Measurements from ENCODE around the gene TEX38. TPM values are rescaled to one million over a fixed set of nuclear protein-coding genes. Genes with fewer than 3 reads are reported as not detected.

TEX38 gene
- total RNA-seq, 1 donor from 2014 or later = not detected

DNA sequence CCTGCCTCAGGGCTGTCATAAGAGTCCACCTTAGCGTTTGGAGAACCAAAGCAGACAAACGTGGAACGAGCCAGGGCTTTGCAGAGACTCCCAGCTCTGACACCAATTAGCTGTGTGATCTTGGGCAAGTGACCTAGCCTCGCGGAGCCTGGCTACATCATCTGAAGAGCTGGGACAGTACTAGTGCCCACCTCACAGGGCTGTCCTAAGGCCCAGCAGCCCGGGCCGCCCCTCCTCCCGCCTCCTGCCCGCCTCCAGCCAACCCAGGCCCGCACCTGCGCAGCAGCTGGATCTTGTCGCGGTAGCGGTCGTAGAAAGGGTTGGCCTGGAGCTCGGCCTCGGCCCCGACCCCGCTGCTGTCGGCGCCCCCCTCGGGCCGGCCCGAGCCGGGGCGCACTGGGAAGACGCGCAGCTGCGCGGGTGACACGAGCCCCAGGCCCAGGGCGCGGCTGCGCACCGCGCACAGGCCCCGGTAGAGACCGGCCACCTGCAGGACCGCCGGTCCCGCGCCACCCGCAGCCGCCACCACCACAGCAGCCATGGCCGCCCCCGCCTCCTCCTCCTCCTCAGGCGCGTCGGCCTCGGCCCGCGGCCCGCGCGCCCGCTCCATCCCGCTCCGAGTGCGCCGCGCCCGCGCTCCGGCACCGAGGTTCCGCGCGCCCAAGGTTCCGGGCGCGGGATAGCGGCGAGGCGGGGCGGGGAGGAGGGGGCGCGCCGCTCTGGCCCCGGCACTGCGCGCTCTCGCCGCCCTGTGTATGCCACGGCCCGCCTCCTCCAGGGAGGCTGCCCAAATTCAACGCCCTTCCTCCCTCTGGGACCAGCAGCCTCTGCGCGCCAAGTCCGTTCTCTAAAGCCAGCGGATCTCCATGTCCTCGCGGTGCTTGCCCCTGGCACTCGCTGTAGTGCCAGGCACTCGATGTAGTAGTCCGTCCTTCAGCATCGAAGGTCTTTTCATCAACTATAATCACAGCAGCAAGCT lies 3.6 kb upstream of the TEX38 start, which contains the start of gene ATPAF1:
ATPAF1 (minus strand) TSS at position 583 of the 979 bp plus-strand sequence; CDS start at position 541, 42 bp downstream.
- peaks cover 16 to 33% (median 18%) of the 10 kb centered on the region in 3 donors for H3K4me1 ChIP-seq (ENCODE audit: control insufficient read depth in 3 of 3, insufficient read depth in 3 of 3, low read length in 3 of 3)
- H3K4me3 ChIP-seq (ENCODE audit: low read length in 3 of 3) = peak within 1 kb of the TSS; percentile 95 to 98 (median 96)
- no peaks in the 10 kb centered on the region for H3K9me3 ChIP-seq (ENCODE audit: control insufficient read depth in 3 of 3, low read length in 3 of 3)

GRCh38 chr1:46670134-46670533 lies 1.5 kb upstream of the TEX38 start:
- Histone ChIP-seq H3K36me3 (ENCODE audit: control insufficient read depth in 3 of 3, insufficient read depth in 3 of 3, low read length in 3 of 3) (peaks cover 6 to 15% (median 10%) of the 10 kb centered on the region in 3 donors), H3K9me3 (ENCODE audit: control insufficient read depth in 3 of 3, low read length in 3 of 3) (no peaks in the 10 kb centered on the region), H3K9ac (ENCODE audit: low read depth in 1 of 3, low read length in 3 of 3) (no peak overlapping the region), H3K27me3 (ENCODE audit: control insufficient read depth in 3 of 3, insufficient read depth in 3 of 3, low read length in 3 of 3) (no peaks in the 10 kb centered on the region), H3K27ac (ENCODE audit: low read depth, low read length) (no peak overlapping the region), H3K4me1 (ENCODE audit: control insufficient read depth in 3 of 3, insufficient read depth in 3 of 3, low read length in 3 of 3) (peaks cover 16 to 29% (median 18%) of the 10 kb centered on the region in 3 donors), H3K4me3 (ENCODE audit: low read length in 3 of 3) (no peak overlapping the region)

More for the DNA sequence above, 3.6 kb upstream of the TEX38 start, which contains the start of gene ATPAF1:
- Histone ChIP-seq H3K27me3 (ENCODE audit: control insufficient read depth in 3 of 3, insufficient read depth in 3 of 3, low read length in 3 of 3) (no peaks in the 10 kb centered on the region), H3K27ac (ENCODE audit: low read depth, low read length) (peak within 1 kb of the TSS; percentile 77), H3K9ac (ENCODE audit: low read depth in 1 of 3, low read length in 3 of 3) (peak within 1 kb of the TSS; percentile 93 to 95 (median 93)), H3K36me3 (ENCODE audit: control insufficient read depth in 3 of 3, insufficient read depth in 3 of 3, low read length in 3 of 3) (peaks cover 16 to 18% (median 17%) of the 10 kb centered on the region in 3 donors)

- Histone ChIP-seq H3K27ac (ENCODE audit: low read depth, low read length) (no peak overlapping the region), H3K4me3 (ENCODE audit: low read length in 3 of 3) (no peak overlapping the region), H3K36me3 (ENCODE audit: control insufficient read depth in 3 of 3, insufficient read depth in 3 of 3, low read length in 3 of 3) (peaks cover 7 to 28% (median 26%) of the 10 kb centered on the region in 3 donors), H3K9ac (ENCODE audit: low read depth in 1 of 3, low read length in 3 of 3) (no peak overlapping the region), H3K27me3 (ENCODE audit: control insufficient read depth in 3 of 3, insufficient read depth in 3 of 3, low read length in 3 of 3) (no peaks in the 10 kb centered on the region), H3K9me3 (ENCODE audit: control insufficient read depth in 3 of 3, low read length in 3 of 3) (no peaks in the 10 kb centered on the region), H3K4me1 (ENCODE audit: control insufficient read depth in 3 of 3, insufficient read depth in 3 of 3, low read length in 3 of 3) (peaks cover 0 to 8% (median under 1%) of the 10 kb centered on the region in 3 donors)
Measured at GRCh38 chr1:46672696-46673095, 1.0 kb downstream of the TEX38 start.

DNA sequence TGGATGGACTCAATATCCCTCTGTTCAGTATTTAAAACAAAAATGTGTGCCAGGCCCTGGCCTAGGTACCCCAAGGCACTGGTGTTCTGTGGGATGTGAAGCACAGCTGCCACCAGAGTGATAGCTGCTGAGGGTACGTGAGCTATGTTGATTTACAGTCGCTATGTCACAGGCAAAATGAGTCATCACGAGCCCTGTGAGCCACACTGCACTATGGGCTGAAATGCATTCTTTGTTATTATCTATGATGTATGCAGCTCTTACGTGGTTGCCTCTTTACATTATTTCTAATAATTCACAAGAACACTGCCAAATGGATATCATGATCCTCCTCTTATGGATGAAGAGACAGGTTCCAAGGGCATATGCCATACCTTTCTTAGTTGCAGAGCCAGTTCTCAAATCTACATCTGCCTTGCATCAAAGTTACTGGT lies 2.1 kb downstream of the TEX38 start:
- H3K36me3 ChIP-seq (ENCODE audit: control insufficient read depth in 3 of 3, insufficient read depth in 3 of 3, low read length in 3 of 3) = peaks cover 10 to 33% (median 32%) of the 10 kb centered on the region in 3 donors
- no peaks in the 10 kb centered on the region for H3K27me3 ChIP-seq (ENCODE audit: control insufficient read depth in 3 of 3, insufficient read depth in 3 of 3, low read length in 3 of 3)
- peaks cover 0 to 2% (median 0%) of the 10 kb centered on the region in 3 donors for H3K4me1 ChIP-seq (ENCODE audit: control insufficient read depth in 3 of 3, insufficient read depth in 3 of 3, low read length in 3 of 3)
- no peaks in the 10 kb centered on the region for H3K9me3 ChIP-seq (ENCODE audit: control insufficient read depth in 3 of 3, low read length in 3 of 3)
- H3K9ac ChIP-seq (ENCODE audit: low read depth in 1 of 3, low read length in 3 of 3) = no peak overlapping the region
- H3K4me3 ChIP-seq (ENCODE audit: low read length in 3 of 3) = no peak overlapping the region
- no peak overlapping the region for H3K27ac ChIP-seq (ENCODE audit: low read depth, low read length)

GRCh38 chr1:46675549-46676314 lies 4.1 kb downstream of the TEX38 start:
- Histone ChIP-seq H3K27ac (ENCODE audit: low read depth, low read length) (no peak overlapping the region), H3K27me3 (ENCODE audit: control insufficient read depth in 3 of 3, insufficient read depth in 3 of 3, low read length in 3 of 3) (no peaks in the 10 kb centered on the region), H3K4me1 (ENCODE audit: control insufficient read depth in 3 of 3, insufficient read depth in 3 of 3, low read length in 3 of 3) (no peaks in the 10 kb centered on the region), H3K9me3 (ENCODE audit: control insufficient read depth in 3 of 3, low read length in 3 of 3) (no peaks in the 10 kb centered on the region), H3K36me3 (ENCODE audit: control insufficient read depth in 3 of 3, insufficient read depth in 3 of 3, low read length in 3 of 3) (peaks cover 20 to 47% (median 41%) of the 10 kb centered on the region in 3 donors), H3K4me3 (ENCODE audit: low read length in 3 of 3) (no peak overlapping the region), H3K9ac (ENCODE audit: low read depth in 1 of 3, low read length in 3 of 3) (no peak overlapping the region)

GRCh38 chr1:46676531-46676930 lies 4.9 kb downstream of the TEX38 start:
- no peak overlapping the region for H3K27ac ChIP-seq (ENCODE audit: low read depth, low read length)
- no peak overlapping the region for H3K9ac ChIP-seq (ENCODE audit: low read depth in 1 of 3, low read length in 3 of 3)
- H3K9me3 ChIP-seq (ENCODE audit: control insufficient read depth in 3 of 3, low read length in 3 of 3) = no peaks in the 10 kb centered on the region
- no peaks in the 10 kb centered on the region for H3K27me3 ChIP-seq (ENCODE audit: control insufficient read depth in 3 of 3, insufficient read depth in 3 of 3, low read length in 3 of 3)
- no peaks in the 10 kb centered on the region for H3K4me1 ChIP-seq (ENCODE audit: control insufficient read depth in 3 of 3, insufficient read depth in 3 of 3, low read length in 3 of 3)
- H3K4me3 ChIP-seq (ENCODE audit: low read length in 3 of 3) = no peak overlapping the region
- peaks cover 22 to 51% (median 41%) of the 10 kb centered on the region in 3 donors for H3K36me3 ChIP-seq (ENCODE audit: control insufficient read depth in 3 of 3, insufficient read depth in 3 of 3, low read length in 3 of 3)

- H3K36me3 ChIP-seq (ENCODE audit: control insufficient read depth in 3 of 3, insufficient read depth in 3 of 3, low read length in 3 of 3) = peaks cover 25 to 57% (median 46%) of the 10 kb centered on the region in 3 donors
- no peaks in the 10 kb centered on the region for H3K4me1 ChIP-seq (ENCODE audit: control insufficient read depth in 3 of 3, insufficient read depth in 3 of 3, low read length in 3 of 3)
- H3K9me3 ChIP-seq (ENCODE audit: control insufficient read depth in 3 of 3, low read length in 3 of 3) = no peaks in the 10 kb centered on the region
- no peak overlapping the region for H3K9ac ChIP-seq (ENCODE audit: low read depth in 1 of 3, low read length in 3 of 3)
- no peak overlapping the region for H3K4me3 ChIP-seq (ENCODE audit: low read length in 3 of 3)
- no peak overlapping the region for H3K27ac ChIP-seq (ENCODE audit: low read depth, low read length)
- H3K27me3 ChIP-seq (ENCODE audit: control insufficient read depth in 3 of 3, insufficient read depth in 3 of 3, low read length in 3 of 3) = no peaks in the 10 kb centered on the region
Measured at GRCh38 chr1:46677339-46677738, 5.7 kb downstream of the TEX38 start.

- Histone ChIP-seq H3K4me1 (ENCODE audit: control insufficient read depth in 3 of 3, insufficient read depth in 3 of 3, low read length in 3 of 3) (no peaks in the 10 kb centered on the region), H3K27me3 (ENCODE audit: control insufficient read depth in 3 of 3, insufficient read depth in 3 of 3, low read length in 3 of 3) (no peaks in the 10 kb centered on the region), H3K27ac (ENCODE audit: low read depth, low read length) (no peak overlapping the region), H3K9me3 (ENCODE audit: control insufficient read depth in 3 of 3, low read length in 3 of 3) (no peaks in the 10 kb centered on the region), H3K9ac (ENCODE audit: low read depth in 1 of 3, low read length in 3 of 3) (no peak overlapping the region), H3K4me3 (ENCODE audit: low read length in 3 of 3) (no peak overlapping the region), H3K36me3 (ENCODE audit: control insufficient read depth in 3 of 3, insufficient read depth in 3 of 3, low read length in 3 of 3) (peaks cover 45 to 70% (median 64%) of the 10 kb centered on the region in 3 donors)
Measured at GRCh38 chr1:46679789-46680573, 8.3 kb downstream of the TEX38 start.

- H3K27ac ChIP-seq (ENCODE audit: low read depth, low read length) = no peak overlapping the region
- peaks cover 43 to 71% (median 63%) of the 10 kb centered on the region in 3 donors for H3K36me3 ChIP-seq (ENCODE audit: control insufficient read depth in 3 of 3, insufficient read depth in 3 of 3, low read length in 3 of 3)
- H3K9me3 ChIP-seq (ENCODE audit: control insufficient read depth in 3 of 3, low read length in 3 of 3) = no peaks in the 10 kb centered on the region
- H3K4me1 ChIP-seq (ENCODE audit: control insufficient read depth in 3 of 3, insufficient read depth in 3 of 3, low read length in 3 of 3) = no peaks in the 10 kb centered on the region
- no peak overlapping the region for H3K4me3 ChIP-seq (ENCODE audit: low read length in 3 of 3)
- H3K9ac ChIP-seq (ENCODE audit: low read depth in 1 of 3, low read length in 3 of 3) = no peak overlapping the region
- no peaks in the 10 kb centered on the region for H3K27me3 ChIP-seq (ENCODE audit: control insufficient read depth in 3 of 3, insufficient read depth in 3 of 3, low read length in 3 of 3)
Measured at GRCh38 chr1:46681333-46682034, 9.8 kb downstream of the TEX38 start.
